HCT116 (cell line): ENCODE results near the gene CHCHD10.

Source experiments
- CBX3 ChIP-seq: IDR thresholded peaks from 2 replicates; pipeline ENCODE4 v1.6.1; 2012; ENCODE audit warnings: low read depth
- EZH2 ChIP-seq: fragments of 200-600 bp; sonication (generic); IDR thresholded peaks from 2 replicates; pipeline ENCODE4 v1.6.1; 2017; ENCODE audit warnings: antibody characterized with exemption, mixed run types
- POLR2A ChIP-seq: IDR thresholded peaks from 2 replicates; pipeline ENCODE4 v1.7.0; 2011; ENCODE audit warnings: borderline replicate concordance; ENCODE audit not compliant: insufficient read depth, insufficient read length; ENCODE audit errors: extremely low read depth
- POLR2AphosphoS5 ChIP-seq: IDR thresholded peaks from 2 replicates; pipeline ENCODE4 v1.6.1; 2011; ENCODE audit warnings: mild to moderate bottlenecking, low read depth, low read length, moderate library complexity
- ZBTB33 ChIP-seq: IDR thresholded peaks from 2 replicates; pipeline ENCODE4 v1.6.1; 2011; ENCODE audit warnings: mild to moderate bottlenecking, low read length, moderate library complexity; ENCODE audit not compliant: insufficient replicate concordance; ENCODE audit errors: extremely low read depth
- TF ChIP-seq, protein P1 (sequence below), 3 experiments: fragments of 200-600 bp in 1 of 3; sonication (generic) in 1 of 3; IDR thresholded peaks in 2 of 3; conservative IDR thresholded peaks in 1 of 3; 2 replicates each; pipeline ENCODE4 v1.5.1; 2012 to 2017; ENCODE audit warnings: low read depth in 2 of 3, low read length in 2 of 3, antibody characterized with exemption in 1 of 3, borderline replicate concordance in 1 of 3, control low read depth in 1 of 3, mild to moderate bottlenecking in 1 of 3, mixed read lengths in 1 of 3, mixed run types in 1 of 3, moderate library complexity in 1 of 3; ENCODE audit not compliant: insufficient read depth in 1 of 3
- TF ChIP-seq, protein P2 (sequence below): IDR thresholded peaks from 2 replicates; pipeline ENCODE4 v1.6.1; 2012
- TF ChIP-seq, protein P3 (sequence below): IDR thresholded peaks from 2 replicates; pipeline ENCODE4 v1.6.1; 2012; ENCODE audit warnings: low read depth

DNA sequence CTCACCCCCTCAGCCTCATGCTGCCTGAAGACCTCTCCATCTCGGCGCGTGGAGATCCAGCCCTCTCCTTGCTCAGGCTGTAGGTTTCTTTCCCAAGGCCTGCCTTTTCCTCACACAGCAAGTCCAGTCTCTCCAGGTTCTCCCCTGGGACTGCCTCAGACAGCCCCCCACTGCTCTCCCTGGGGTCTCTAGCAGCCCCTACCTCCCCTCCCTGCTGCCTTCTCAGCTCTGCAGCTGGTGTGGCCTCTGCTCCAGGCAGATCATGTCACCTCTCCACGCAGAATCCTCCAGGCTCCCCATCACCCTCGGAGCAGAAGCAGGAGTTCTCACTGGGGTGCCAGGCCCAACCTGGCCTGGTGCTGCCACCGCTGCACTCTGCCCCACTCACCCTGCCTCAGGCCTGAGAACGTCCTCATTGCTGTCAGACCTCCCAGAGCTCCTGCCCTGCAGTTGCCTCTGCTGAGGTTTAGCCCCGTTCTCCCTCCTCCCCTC is 34.2 kb upstream of the CHCHD10 start:
- TF ChIP-seq, protein P1, sequence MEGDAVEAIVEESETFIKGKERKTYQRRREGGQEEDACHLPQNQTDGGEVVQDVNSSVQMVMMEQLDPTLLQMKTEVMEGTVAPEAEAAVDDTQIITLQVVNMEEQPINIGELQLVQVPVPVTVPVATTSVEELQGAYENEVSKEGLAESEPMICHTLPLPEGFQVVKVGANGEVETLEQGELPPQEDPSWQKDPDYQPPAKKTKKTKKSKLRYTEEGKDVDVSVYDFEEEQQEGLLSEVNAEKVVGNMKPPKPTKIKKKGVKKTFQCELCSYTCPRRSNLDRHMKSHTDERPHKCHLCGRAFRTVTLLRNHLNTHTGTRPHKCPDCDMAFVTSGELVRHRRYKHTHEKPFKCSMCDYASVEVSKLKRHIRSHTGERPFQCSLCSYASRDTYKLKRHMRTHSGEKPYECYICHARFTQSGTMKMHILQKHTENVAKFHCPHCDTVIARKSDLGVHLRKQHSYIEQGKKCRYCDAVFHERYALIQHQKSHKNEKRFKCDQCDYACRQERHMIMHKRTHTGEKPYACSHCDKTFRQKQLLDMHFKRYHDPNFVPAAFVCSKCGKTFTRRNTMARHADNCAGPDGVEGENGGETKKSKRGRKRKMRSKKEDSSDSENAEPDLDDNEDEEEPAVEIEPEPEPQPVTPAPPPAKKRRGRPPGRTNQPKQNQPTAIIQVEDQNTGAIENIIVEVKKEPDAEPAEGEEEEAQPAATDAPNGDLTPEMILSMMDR (IDR thresholded peaks at IDR 0.05 in 2 of 3, conservative IDR thresholded peaks at IDR 0.05 in 1 of 3; ENCODE audit: borderline replicate concordance in 1 of 3, insufficient read depth in 1 of 3, low read depth in 2 of 3, low read length in 2 of 3), result no peak
- TF ChIP-seq POLR2A (no peak), EZH2 (no peak), CBX3 (no peak), POLR2AphosphoS5 (no peak), ZBTB33 (no peak)
- TF ChIP-seq, protein P2, sequence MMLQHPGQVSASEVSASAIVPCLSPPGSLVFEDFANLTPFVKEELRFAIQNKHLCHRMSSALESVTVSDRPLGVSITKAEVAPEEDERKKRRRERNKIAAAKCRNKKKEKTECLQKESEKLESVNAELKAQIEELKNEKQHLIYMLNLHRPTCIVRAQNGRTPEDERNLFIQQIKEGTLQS, result no peak
- TF ChIP-seq, protein P3, sequence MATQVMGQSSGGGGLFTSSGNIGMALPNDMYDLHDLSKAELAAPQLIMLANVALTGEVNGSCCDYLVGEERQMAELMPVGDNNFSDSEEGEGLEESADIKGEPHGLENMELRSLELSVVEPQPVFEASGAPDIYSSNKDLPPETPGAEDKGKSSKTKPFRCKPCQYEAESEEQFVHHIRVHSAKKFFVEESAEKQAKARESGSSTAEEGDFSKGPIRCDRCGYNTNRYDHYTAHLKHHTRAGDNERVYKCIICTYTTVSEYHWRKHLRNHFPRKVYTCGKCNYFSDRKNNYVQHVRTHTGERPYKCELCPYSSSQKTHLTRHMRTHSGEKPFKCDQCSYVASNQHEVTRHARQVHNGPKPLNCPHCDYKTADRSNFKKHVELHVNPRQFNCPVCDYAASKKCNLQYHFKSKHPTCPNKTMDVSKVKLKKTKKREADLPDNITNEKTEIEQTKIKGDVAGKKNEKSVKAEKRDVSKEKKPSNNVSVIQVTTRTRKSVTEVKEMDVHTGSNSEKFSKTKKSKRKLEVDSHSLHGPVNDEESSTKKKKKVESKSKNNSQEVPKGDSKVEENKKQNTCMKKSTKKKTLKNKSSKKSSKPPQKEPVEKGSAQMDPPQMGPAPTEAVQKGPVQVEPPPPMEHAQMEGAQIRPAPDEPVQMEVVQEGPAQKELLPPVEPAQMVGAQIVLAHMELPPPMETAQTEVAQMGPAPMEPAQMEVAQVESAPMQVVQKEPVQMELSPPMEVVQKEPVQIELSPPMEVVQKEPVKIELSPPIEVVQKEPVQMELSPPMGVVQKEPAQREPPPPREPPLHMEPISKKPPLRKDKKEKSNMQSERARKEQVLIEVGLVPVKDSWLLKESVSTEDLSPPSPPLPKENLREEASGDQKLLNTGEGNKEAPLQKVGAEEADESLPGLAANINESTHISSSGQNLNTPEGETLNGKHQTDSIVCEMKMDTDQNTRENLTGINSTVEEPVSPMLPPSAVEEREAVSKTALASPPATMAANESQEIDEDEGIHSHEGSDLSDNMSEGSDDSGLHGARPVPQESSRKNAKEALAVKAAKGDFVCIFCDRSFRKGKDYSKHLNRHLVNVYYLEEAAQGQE, result no peak
